ENCODE results near the gene WDR31.
"Not testable (repeated sequence)": the region's sequence is repeated elsewhere in the genome, so short reads cannot be mapped to it uniquely, and the experiment has no call there.

The WDR31 gene

GRCh38 chr9:113340011-113340699 lies at the start of gene WDR31:
TSS of gene WDR31 (minus strand) at chr9:113340275. CDS start at chr9:113332022, 8,253 bp downstream.
- peak; percentile 94 for DNase-seq

- no peak for DNase-seq
These were observed 49.4 kb upstream of the WDR31 start for GRCh38 chr9:113389451-113389850.

- DNase-seq: no peak
These were observed 48.8 kb upstream of the WDR31 start for GRCh38 chr9:113388833-113389232.

- no peak for DNase-seq
These were observed 47.6 kb upstream of the WDR31 start for GRCh38 chr9:113387560-113388230.

GRCh38 chr9:113386571-113387393 lies 46.7 kb upstream of the WDR31 start:
- DNase-seq: no peak

- no peak for DNase-seq
These were observed 41.9 kb upstream of the WDR31 start for GRCh38 chr9:113381909-113382411.

GRCh38 chr9:113381441-113381840 lies 41.4 kb upstream of the WDR31 start:
- not testable (repeated sequence) for DNase-seq

GRCh38 chr9:113380869-113381378 lies 40.8 kb upstream of the WDR31 start:
- DNase-seq: no peak

GRCh38 chr9:113379829-113380210 lies 39.7 kb upstream of the WDR31 start:
- DNase-seq: not testable (repeated sequence)

- DNase-seq: not testable (repeated sequence)
These were observed 39.2 kb upstream of the WDR31 start for GRCh38 chr9:113379094-113379828.

- DNase-seq: peak; percentile 91
These were observed 36.8 kb upstream of the WDR31 start, which contains the start of gene HDHD3 for GRCh38 chr9:113376634-113377567. TSS of gene HDHD3 (minus strand) at chr9:113376986. CDS start at chr9:113374354, 2,632 bp downstream.

GRCh38 chr9:113375057-113376023 lies 35.3 kb upstream of the WDR31 start:
- no peak for DNase-seq

GRCh38 chr9:113373676-113374392 lies 33.8 kb upstream of the WDR31 start:
- no peak for DNase-seq

GRCh38 chr9:113373256-113373655 lies 33.2 kb upstream of the WDR31 start:
- DNase-seq: no peak

- no peak for DNase-seq
These were observed 32.0 kb upstream of the WDR31 start for GRCh38 chr9:113372059-113372458.

GRCh38 chr9:113370806-113371325 lies 30.8 kb upstream of the WDR31 start:
- no peak for DNase-seq

GRCh38 chr9:113369855-113370140 lies 29.7 kb upstream of the WDR31 start:
- DNase-seq: no peak

- no peak for DNase-seq
These were observed 29.1 kb upstream of the WDR31 start for GRCh38 chr9:113368982-113369854.

Data from eye (tissue), 1 donor.